Measurements from ENCODE around the gene GABRQ.
"Not testable (repeated sequence)": the region's sequence is repeated elsewhere in the genome, so short reads cannot be mapped to it uniquely, and the experiment has no call there.

GABRQ gene

DNA sequence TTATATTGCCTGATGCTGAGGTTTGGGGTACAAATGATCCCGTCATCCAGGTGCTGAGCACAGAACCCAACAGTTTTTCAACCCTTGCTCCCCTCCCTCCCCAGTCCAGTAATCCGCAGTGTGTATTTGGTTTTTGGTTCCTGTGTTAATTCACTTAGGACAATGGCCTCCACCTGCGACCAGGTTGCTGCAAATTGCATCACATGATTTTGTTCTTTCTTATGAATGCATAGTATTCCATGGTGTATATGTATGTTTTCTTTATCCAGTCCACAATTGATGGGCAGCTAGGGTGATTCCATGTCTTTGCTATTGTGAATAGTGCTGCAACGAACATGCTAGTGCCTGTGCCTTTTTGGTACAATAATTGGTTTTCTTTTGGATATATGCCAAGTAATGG is 25.4 kb downstream of the GABRQ start:
- DNase-seq: no peak

- DNase-seq: no peak
Measured at GRCh38 chrX:152674135-152674534, 36.4 kb downstream of the GABRQ start.

DNA sequence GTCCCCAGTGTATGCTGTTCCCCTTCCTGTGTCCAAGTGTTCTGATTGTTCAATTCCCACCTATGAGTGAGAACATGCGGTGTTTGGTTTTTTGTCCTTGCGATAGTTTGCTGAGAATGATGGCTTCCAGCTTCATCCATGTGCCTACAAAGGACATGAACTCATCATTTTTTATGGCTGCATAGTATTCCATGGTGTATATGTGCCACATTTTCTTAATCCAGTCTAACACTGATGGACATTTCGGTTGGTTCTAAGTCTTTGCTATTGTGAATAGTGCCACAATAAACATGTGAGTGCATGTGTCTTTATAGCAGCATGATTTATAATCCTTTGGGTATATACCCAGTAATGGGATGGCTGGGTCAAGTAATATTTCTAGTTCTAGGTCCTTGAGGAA is 37.0 kb downstream of the GABRQ start:
- not testable (repeated sequence) for DNase-seq

GRCh38 chrX:152681012-152681411 is 43.3 kb downstream of the GABRQ start:
- DNase-seq: not testable (repeated sequence)

GRCh38 chrX:152697952-152698931 is 60.5 kb downstream of the GABRQ start, which contains the start of gene MAGEA3:
TSS of gene MAGEA3 (plus strand) at chrX:152698794. CDS start at chrX:152700833, 2,039 bp downstream.
- not testable (repeated sequence) for DNase-seq

DNA sequence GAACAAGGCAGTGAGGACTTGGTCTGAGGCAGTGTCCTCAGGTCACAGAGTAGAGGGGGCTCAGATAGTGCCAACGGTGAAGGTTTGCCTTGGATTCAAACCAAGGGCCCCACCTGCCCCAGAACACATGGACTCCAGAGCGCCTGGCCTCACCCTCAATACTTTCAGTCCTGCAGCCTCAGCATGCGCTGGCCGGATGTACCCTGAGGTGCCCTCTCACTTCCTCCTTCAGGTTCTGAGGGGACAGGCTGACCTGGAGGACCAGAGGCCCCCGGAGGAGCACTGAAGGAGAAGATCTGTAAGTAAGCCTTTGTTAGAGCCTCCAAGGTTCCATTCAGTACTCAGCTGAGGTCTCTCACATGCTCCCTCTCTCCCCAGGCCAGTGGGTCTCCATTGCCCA is 62.7 kb downstream of the GABRQ start:
- not testable (repeated sequence) for DNase-seq

- not testable (repeated sequence) for DNase-seq
Measured at GRCh38 chrX:152706500-152706899, 68.8 kb downstream of the GABRQ start.
